ENCODE data around the gene NPB. TPM values are rescaled to one million over a fixed set of nuclear protein-coding genes. Genes with fewer than 3 reads are reported as not detected.

The NPB gene
- total and polyA plus RNA-seq, 12 donors, result 0.07 to 2.5 (median 0.35) TPM; not detected in 4

GRCh38 chr17:81913394-81914102 is 11.5 kb downstream of the NPB start:
- TF ChIP-seq CTCF (IDR thresholded peaks at IDR 0.05) (no peak), POLR2A (IDR thresholded peaks at IDR 0.05) (no peak)
- no peaks in the 10 kb centered on the region for H3K27me3 ChIP-seq
- 91 to 95% (median 92%) methylated on average over 23 to 31 of the region's 31 CpGs for WGBS, 4 donors
- intact Hi-C loops (cut with DNase I), result no loop called here
- no peak for DNase-seq
- H3K9me3 ChIP-seq (replicated peaks in 1 of 3), result no peaks in the 10 kb centered on the region
- H3K36me3 ChIP-seq (replicated peaks in 1 of 2), result peaks cover 0 to 36% of the 10 kb centered on the region in 2 donors
- H3K27ac ChIP-seq, result no peak overlapping the region
- peaks cover 21 to 31% of the 10 kb centered on the region in 2 donors for H3K4me1 ChIP-seq (replicated peaks in 1 of 2)
- H3K4me3 ChIP-seq, result no peak overlapping the region

- intact Hi-C loops (cut with DNase I), result no loop called here
- H3K36me3 ChIP-seq (replicated peaks in 1 of 2), result peaks cover 0 to 36% of the 10 kb centered on the region in 2 donors
- peaks cover 21 to 31% of the 10 kb centered on the region in 2 donors for H3K4me1 ChIP-seq (replicated peaks in 1 of 2)
Measured at GRCh38 chr17:81914103-81914850, 12.2 kb downstream of the NPB start.

DNA sequence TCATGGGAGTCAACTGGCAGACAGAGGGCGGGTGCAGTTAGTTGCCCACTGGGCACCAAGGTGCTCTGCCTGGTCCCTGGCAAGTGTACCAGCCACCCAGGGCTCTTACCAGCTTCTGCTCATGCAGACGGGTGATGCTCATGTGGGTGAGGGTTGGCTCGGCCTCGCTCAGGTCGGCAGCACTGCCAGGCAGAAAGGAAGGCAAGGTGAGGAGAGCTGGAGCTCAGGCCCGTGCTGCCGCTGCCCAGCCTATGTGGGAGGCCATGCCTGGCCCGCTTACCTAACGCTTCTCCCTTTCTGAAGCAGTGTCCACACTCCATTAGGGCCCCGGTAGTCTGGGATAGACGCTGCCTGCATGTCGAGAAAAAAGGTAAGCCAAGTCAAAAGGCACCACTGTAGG is 13.3 kb downstream of the NPB start:
- 90 to 94% (median 93%) methylated on average over 5 to 12 of the region's 12 CpGs for WGBS, 4 donors
- Histone ChIP-seq H3K4me1 (replicated peaks in 1 of 2) (peaks cover 19 to 27% of the 10 kb centered on the region in 2 donors), H3K4me3 (no peak overlapping the region), H3K36me3 (replicated peaks in 1 of 2) (peaks cover 0 to 36% of the 10 kb centered on the region in 2 donors), H3K27ac (no peak overlapping the region), H3K27me3 (no peaks in the 10 kb centered on the region), H3K9me3 (replicated peaks in 1 of 3) (no peaks in the 10 kb centered on the region)
- no peak for TF ChIP-seq POLR2A (IDR thresholded peaks at IDR 0.05)
- no peak for TF ChIP-seq CTCF (IDR thresholded peaks at IDR 0.05)
- DNase-seq, result no peak
- intact Hi-C loops (cut with DNase I), result no loop called here

More at GRCh38 chr17:81914103-81914850, 12.2 kb downstream of the NPB start:
- Histone ChIP-seq H3K27ac (no peak overlapping the region), H3K9me3 (replicated peaks in 1 of 3) (no peaks in the 10 kb centered on the region), H3K4me3 (no peak overlapping the region), H3K27me3 (no peaks in the 10 kb centered on the region)
- no peak for DNase-seq
- TF ChIP-seq CTCF (IDR thresholded peaks at IDR 0.05) (no peak), POLR2A (IDR thresholded peaks at IDR 0.05) (no peak)
- WGBS, 4 donors, result 94 to 97% (median 96%) methylated on average over 21 to 36 of the region's 36 CpGs

DNA sequence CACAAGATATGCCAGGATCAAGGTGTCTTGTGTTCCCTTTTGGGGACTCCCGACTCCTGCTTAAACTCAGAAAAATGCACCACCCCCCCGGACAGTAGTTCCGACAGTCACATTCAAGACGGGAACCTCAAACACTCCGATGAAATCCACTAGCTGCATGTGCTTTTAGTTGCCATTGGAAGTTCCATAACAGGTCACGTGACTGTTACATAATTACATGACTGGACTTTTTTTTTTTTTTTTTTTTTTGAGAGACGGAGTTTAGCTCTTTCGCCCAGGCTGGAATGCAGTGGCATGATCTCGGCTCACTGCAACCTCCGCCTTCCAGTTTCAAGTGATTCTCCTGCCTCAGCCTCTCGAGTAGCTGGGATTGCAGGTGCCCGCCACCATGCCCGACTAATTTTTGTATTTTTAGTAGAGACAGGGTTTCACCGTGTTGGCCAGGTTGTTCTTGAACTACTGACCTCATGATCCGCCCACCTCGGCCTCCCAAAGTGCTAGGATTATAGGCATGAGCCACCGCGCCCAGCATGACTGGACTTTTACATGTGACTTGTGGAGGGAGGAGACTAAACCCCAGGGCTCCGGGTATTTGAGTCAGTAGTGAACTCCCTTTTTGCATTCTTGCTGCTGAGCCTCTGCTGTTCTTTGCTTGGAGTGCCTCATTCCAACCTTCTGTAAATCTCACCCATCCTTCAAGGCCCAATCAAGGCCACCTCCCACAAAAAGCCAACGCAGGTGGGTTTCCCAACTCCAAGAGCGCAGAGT is 14.4 kb downstream of the NPB start:
- Histone ChIP-seq H3K27ac (no peak overlapping the region), H3K27me3 (no peaks in the 10 kb centered on the region), H3K4me1 (replicated peaks in 1 of 2) (peaks cover 13 to 31% of the 10 kb centered on the region in 2 donors), H3K9me3 (replicated peaks in 1 of 3) (no peaks in the 10 kb centered on the region), H3K4me3 (peak overlapping the region in 1 of 4 donors; percentile 91), H3K36me3 (replicated peaks in 1 of 2) (peaks cover 0 to 41% of the 10 kb centered on the region in 2 donors)
- intact Hi-C loops (cut with DNase I), result no loop called here
- WGBS, 4 donors, result 72 to 76% (median 73%) methylated on average over 16 to 21 of the region's 21 CpGs
- no peak for DNase-seq
- TF ChIP-seq POLR2A (IDR thresholded peaks at IDR 0.05) (no peak), CTCF (IDR thresholded peaks at IDR 0.05) (no peak)

All from adrenal gland (tissue), 12 donors.